SHP77 treated with DMSO at 0.1 percent for 48 hours (cell line): ENCODE data around the gene KCNH3.
"Not testable (repeated sequence)": the region's sequence is repeated elsewhere in the genome, so short reads cannot be mapped to it uniquely, and the experiment has no call there.

Source experiments
- DNase-seq: peaks from one replicate; lab custom pipeline; 2025; lab: John Stamatoyannopoulos, UW

KCNH3 gene, protein sequence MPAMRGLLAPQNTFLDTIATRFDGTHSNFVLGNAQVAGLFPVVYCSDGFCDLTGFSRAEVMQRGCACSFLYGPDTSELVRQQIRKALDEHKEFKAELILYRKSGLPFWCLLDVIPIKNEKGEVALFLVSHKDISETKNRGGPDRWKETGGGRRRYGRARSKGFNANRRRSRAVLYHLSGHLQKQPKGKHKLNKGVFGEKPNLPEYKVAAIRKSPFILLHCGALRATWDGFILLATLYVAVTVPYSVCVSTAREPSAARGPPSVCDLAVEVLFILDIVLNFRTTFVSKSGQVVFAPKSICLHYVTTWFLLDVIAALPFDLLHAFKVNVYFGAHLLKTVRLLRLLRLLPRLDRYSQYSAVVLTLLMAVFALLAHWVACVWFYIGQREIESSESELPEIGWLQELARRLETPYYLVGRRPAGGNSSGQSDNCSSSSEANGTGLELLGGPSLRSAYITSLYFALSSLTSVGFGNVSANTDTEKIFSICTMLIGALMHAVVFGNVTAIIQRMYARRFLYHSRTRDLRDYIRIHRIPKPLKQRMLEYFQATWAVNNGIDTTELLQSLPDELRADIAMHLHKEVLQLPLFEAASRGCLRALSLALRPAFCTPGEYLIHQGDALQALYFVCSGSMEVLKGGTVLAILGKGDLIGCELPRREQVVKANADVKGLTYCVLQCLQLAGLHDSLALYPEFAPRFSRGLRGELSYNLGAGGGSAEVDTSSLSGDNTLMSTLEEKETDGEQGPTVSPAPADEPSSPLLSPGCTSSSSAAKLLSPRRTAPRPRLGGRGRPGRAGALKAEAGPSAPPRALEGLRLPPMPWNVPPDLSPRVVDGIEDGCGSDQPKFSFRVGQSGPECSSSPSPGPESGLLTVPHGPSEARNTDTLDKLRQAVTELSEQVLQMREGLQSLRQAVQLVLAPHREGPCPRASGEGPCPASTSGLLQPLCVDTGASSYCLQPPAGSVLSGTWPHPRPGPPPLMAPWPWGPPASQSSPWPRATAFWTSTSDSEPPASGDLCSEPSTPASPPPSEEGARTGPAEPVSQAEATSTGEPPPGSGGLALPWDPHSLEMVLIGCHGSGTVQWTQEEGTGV

GRCh38 chr12:49538510-49539403 is at the start of gene KCNH3:
Gene KCNH3, plus strand, starts transcription at chr12:49539030. Its CDS starts 387 bp downstream, at chr12:49539417.
- DNase-seq, result peak; percentile 32

DNA sequence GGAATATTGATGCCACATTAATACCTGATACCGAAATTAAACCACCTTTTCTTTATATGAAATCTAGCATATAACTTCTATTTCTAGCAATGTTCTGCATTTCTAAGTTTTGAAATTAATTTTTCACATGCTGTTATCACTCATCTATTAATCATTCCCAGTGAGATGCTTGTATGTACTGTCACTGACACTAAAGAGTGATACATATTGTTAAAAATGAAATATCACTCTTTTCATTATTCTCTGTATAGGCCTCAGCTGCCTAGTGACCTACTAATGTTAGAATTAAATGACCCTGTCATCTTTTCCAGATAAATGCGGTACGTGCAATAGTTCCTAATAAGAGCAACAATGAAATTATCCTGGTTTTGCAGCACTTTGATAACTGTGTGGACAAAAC is 49.7 kb upstream of the KCNH3 start:
- no peak for DNase-seq

DNA sequence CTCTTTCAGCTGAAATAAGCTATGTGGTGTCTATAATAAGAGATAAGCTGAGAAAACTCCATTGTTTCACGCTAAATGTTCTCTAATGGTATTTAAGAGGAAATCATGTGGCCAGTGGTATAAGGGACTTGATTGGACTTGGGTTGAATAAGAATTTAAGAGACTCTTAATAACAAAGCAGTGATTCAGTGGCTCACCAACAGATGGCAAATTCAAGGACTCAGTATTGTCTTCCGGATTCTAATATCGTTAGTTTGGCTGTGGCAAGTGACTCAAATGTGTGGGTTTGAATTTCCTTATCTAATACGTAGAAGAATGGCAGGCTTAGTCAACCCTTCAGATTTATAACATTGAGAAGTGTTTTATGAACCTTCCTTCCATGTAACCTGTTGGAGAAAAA is 49.1 kb upstream of the KCNH3 start:
- DNase-seq, result no peak

DNA sequence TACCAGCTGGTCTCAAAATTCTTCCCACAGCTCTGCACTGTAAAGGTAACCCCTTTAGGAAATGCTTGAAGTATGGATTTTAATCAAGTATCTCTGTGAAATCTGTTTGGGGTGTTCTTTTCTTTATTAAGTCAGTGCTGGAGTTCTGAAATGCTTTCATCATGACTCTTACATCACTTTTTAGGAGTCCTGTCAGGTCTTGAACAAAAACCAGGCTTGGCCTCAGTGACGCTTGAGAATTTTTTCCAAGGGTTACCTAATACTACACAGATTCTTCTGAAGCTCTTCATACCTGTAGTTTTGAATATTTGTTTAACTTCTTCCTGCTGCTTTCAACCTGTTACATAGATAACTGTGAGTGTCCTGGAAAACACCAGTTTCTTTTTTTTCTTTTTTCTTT is 47.0 kb upstream of the KCNH3 start:
- no peak for DNase-seq

DNA sequence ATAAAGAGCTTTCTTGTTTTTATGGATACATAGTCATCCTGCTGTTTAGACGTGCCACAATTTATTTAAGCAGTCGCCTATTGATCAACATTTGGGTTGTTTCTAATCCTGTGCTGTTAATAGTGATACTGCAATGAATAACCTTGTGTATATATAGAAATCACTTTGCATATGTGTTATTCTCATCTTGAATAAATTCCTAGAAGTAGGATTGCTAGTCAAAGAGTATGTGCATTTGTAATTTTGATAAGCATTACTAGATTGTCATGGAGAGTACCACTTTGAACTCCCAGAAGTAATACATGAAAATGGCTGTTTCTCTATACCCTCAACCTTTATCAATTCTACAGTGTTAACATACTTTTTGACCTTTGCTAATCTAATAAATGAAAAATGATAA is 44.9 kb upstream of the KCNH3 start:
- DNase-seq, result no peak

GRCh38 chr12:49496417-49497360 is 42.1 kb upstream of the KCNH3 start:
- DNase-seq, result no peak

GRCh38 chr12:49501895-49502294 is 36.9 kb upstream of the KCNH3 start:
- DNase-seq, result no peak

- no peak for DNase-seq
Measured at GRCh38 chr12:49502590-49502989, 36.2 kb upstream of the KCNH3 start.

DNA sequence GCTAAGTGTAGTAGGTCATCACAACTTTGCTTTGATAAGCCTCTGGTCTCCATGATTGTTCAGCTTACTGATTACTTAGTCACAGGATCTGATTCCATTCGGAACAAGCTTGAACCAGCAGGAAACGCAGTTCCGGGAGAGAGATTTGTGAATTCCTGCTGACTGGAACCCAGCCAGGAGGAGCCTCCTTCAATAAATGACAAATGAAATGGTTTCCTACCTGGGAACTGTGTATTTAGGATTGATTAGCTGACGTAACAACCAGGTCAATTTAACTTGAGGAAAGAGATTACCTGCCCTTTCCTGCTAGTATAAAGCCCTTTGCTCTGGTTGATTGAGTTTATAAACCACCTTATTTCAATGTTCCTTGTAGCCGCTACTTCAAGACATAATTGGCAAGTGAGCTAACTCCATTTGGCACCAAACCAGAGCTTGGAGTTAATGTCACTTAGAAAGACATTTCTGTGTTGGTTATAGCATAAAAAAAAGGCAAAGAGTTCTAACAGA is 35.1 kb upstream of the KCNH3 start:
- DNase-seq, result no peak

GRCh38 chr12:49505672-49506071 is 33.2 kb upstream of the KCNH3 start:
- DNase-seq, result no peak

- no peak for DNase-seq
Measured at GRCh38 chr12:49507139-49507538, 31.7 kb upstream of the KCNH3 start.

DNA sequence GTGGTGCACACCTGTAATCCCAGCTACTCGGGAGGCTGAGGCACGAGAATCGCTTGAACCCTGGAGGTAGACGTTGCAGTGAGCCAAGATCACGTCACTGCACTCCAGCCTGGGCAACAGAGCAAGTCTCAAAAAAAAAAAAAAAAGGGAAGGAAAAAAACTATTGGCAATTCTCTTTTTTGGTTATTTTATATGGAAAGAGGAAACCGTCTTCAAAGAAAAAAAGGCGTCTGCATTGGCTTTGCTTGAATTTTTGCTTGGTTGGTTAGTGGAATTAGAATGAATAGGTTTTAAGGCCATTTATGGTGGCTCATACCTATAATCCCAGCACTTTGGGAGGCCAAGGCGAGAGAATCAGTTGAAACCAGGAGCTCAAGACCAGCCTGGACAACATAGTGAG is 29.1 kb upstream of the KCNH3 start:
- not testable (repeated sequence) for DNase-seq

- no peak for DNase-seq
Measured at GRCh38 chr12:49511410-49511809, 27.4 kb upstream of the KCNH3 start.

GRCh38 chr12:49512546-49512945 is 26.3 kb upstream of the KCNH3 start:
- DNase-seq, result no peak

DNA sequence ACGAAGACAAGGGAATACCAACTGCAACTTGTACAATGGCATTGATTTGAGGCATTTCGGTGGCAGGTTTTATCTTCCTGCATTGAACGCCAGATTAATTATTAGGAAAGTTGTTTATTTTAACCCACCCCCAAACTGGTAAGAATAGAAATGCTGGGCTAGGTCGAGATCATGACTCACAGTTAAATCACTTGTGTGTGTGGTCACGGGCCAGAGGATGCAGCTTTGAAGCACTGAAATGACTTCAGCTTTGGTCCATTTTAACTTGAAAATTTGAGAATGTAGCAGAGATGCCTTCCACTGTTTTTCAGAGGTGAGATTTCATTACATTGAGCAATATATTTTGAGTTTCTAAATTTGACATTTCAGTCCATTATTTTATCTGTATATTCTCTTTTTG is 23.6 kb upstream of the KCNH3 start:
- no peak for DNase-seq

GRCh38 chr12:49518914-49519573 is 19.8 kb upstream of the KCNH3 start:
- DNase-seq, result no peak

- DNase-seq, result no peak
Measured at GRCh38 chr12:49519574-49519936, 19.3 kb upstream of the KCNH3 start.

DNA sequence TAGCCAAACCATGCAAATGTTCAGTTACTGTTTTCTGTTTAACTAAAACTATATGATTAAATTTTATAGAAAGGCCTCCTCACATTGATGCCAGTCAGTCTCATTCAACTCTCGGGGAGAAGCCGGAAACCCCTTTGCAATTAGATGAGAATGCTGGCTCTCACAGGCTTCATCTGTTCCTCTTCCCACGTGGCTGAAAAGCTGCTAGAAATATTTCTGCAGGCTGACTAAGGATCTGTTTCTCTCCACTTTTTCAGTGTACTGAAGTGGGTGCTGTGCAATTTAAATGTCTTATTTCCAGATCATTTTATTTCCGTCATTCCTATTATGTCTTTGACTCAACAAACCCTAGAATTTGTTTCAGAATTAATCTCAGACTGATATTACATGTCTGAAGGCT is 17.4 kb upstream of the KCNH3 start:
- DNase-seq, result no peak

DNA sequence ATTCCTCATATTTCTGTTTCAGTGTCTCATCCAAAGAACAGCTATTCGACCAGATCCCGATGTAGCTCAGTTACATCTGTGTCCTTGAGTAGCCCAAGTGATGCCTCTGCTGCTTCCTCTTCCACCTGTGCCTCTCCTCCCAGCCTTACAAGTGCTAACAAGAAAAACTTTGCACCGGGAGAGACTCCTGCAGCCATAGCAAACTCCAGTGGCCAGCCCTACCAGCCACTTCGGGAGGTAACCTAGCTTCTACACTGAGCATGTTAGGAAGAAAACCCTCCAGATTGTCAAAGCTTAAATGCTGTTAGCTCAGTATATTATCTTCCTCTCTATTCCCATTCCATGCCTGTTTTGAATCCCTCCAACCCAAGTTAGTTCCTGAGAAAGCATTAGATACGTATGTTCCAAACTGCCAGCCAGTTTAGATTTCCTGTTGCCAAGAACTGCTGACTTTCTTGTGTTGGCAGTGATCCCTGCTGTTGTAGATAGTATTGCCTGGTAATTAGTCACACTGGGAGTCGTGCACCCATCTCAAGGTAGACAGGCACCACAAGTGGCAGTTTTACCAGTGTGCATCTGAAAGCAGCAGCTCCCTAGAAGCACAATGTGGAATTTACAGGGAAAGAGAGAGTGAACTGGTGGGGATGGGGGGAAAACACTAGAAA is 14.0 kb upstream of the KCNH3 start:
- no peak for DNase-seq
